HG02571 (cell line): ENCODE data around the gene PKLR.

Source experiments
- ATAC-seq: cut with Tn5 transposase; IDR thresholded peaks from one replicate; pipeline ENCODE4 v1.9.1; 2021; ENCODE audit warnings: mild to moderate bottlenecking, moderate library complexity; ENCODE audit not compliant: unreplicated experiment

Gene PKLR

GRCh38 chr1:155286544-155286943 lies 14.7 kb downstream of the PKLR start:
- ATAC-seq = no peak

- ATAC-seq = no peak
Measured at GRCh38 chr1:155285631-155286044, 15.6 kb downstream of the PKLR start.

GRCh38 chr1:155285063-155285462 lies 16.2 kb downstream of the PKLR start:
- ATAC-seq = no peak

DNA sequence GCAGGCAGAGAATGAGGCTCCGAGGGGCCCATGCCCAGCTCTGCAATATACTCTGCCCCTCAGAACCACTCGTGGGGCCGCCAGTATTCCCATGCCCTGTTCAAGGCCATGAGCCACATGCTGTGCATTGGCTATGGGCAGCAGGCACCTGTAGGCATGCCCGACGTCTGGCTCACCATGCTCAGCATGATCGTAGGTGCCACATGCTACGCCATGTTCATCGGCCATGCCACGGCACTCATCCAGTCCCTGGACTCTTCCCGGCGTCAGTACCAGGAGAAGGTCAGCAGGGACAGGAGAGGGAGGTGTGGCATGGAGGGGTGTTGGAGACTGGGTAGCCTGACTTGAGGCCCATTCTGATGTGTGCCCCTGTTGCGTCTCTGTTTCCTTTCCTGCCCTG lies 16.8 kb downstream of the PKLR start:
- no peak for ATAC-seq

DNA sequence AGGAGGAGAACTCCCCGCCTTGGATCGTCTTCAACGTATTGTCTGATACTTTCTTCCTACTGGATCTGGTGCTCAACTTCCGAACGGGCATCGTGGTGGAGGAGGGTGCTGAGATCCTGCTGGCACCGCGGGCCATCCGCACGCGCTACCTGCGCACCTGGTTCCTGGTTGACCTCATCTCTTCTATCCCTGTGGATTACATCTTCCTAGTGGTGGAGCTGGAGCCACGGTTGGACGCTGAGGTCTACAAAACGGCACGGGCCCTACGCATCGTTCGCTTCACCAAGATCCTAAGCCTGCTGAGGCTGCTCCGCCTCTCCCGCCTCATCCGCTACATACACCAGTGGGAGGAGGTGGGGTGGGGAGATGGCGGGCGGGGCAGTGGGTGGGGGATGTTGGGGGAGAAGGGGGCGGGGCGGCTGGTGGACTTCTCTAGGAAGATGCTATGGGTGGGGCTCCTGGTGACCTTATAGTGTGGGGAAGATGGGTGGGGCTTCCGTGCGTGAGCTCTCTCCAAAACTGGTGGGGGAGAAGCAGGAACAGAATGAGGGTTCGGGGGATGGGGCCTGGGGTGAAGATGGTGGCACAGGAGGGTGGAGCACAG lies 18.6 kb downstream of the PKLR start:
- no peak for ATAC-seq

DNA sequence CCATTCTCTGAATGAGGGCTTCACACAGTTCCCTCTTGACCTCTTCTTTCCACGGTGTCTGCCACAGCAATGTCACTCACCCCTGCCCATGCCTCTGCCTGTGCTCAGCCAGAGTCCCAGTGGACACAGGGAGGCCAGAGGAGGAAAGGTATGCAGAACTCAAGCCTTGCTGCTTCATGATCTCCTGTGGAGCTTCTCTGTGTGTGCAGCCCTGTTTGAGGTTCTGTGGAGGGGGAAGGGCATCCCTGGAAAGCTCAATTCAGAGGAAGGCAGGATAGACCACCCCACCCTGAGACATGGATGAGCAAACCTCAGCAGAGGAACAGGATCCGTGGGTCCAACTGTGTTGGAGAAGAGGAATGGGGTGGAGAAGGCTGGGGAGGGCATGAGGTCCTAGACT lies 22.0 kb downstream of the PKLR start:
- no peak for ATAC-seq

- no peak for ATAC-seq
Measured at GRCh38 chr1:155278689-155279160, 22.5 kb downstream of the PKLR start.

DNA sequence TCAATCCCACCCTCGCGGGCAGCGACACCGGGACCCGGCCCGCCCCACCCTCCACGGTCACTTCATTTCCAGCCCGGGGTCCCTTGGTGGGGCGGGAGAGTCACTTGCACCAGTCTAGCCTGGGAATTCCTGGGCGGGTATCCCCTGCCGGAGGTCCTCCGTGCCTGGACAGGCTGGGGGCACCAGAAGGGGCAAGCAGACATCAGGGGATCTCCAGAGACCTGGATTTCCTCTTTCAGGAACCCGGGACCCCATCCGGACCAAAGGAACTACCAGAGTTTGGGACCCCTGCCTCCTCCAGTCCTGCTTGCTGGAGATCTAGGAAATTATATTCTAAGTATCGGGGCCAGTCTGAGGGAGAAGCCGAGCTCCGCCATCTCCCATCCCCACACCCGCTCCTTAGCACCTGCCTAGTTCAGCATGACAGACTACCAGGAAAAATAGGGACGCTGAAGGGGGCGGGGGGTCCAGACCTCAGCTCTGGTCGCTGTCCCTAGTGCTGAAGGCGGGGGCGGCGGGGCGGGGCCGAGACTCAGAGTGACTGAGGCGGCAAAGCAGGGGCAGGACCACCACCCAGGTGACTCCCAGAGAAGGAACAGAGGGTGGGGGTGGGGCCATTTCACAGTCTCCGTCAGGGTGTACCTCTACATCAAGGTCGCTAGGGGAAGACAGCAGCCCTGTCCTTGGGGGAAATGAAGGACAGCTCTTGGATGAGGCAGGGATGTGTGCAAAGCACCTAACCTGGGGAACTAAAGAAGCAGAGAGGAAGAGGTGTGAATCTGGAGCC lies 23.1 kb downstream of the PKLR start:
- ATAC-seq = no peak

DNA sequence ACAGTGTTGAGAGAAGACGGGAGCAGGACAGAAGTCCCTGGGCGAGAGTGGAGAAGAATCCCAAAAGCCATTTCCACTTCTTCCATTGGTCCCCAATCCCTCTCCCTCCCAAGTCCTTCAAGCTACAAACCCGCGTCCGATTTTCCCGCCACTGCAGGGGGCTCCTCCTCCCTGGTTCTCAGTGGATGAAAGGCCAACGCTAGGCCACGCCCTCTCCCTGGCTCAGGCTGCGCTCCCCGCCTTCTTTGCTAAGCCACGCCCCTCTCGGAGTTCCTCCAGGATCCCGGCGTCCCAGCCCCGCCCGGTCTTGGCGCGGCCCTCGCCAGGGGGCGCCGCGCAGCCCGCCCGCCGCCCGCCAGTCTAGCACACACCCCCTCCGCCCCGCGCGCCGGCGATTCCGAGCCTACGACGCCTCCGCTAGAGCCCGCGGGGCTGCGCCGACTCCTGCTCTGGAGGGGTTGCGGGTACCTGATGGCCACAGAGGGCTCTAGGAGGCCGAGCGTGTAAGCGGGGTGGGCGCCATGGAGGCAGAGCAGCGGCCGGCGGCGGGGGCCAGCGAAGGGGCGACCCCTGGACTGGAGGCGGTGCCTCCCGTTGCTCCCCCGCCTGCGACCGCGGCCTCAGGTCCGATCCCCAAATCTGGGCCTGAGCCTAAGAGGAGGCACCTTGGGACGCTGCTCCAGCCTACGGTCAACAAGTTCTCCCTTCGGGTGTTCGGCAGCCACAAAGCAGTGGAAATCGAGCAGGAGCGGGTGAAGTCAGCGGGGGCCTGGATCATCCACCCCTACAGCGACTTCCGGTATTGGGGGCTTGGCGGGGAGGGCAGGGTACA lies 24.0 kb downstream of the PKLR start, which contains the start of gene HCN3:
HCN3 (plus strand) TSS at position 394 of the 832 bp plus-strand sequence; CDS start at position 522, 128 bp downstream.
- peak; percentile 59 for ATAC-seq

DNA sequence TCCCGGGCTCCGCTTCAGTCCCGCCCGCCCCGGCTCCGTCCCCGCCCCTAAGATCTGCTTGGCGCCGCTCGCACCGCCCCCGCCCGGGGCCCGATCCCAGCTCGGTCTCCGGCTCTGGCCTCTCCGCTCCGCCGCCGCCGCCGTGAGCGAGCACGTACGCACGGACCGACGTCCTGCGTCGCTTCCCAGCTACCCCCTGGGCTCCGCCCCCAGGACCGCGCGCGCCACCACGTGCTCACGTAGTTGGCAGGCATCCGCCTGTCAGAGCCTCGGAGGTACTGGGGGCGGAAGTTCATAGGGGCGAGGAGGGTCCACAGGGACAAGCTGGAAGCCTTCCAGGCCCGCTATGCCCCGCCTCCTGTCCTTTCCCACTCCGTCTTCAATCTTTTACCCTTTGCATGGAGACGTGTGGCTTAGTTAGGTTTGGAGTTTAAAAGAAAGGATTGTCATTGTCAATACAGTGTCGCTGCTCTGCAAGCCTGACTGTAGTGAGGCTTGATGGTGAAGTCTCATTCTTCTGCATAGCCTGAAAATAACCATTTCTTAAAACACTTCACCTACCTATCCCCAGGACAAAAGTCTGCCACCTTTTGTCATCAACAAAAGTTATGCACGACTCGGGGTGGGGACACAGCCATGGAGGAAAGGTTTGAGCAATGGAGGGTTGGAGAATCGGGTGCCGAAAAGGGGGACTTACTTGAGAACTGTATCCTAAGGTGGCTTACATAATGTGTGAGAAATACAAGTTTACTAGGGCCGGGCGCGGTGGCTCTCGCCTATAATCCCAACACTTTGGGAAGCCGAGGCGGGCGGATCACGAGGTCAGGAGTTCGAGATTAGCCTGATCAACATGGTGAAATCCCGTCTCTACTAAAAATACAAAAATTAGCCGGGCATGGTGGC lies 27.6 kb downstream of the PKLR start, which contains the start of gene CLK2:
CLK2 (minus strand) TSS at position 162 of the 903 bp plus-strand sequence. CDS start 2,527 bp downstream, outside the sequence.
- peak; percentile 74 for ATAC-seq

DNA sequence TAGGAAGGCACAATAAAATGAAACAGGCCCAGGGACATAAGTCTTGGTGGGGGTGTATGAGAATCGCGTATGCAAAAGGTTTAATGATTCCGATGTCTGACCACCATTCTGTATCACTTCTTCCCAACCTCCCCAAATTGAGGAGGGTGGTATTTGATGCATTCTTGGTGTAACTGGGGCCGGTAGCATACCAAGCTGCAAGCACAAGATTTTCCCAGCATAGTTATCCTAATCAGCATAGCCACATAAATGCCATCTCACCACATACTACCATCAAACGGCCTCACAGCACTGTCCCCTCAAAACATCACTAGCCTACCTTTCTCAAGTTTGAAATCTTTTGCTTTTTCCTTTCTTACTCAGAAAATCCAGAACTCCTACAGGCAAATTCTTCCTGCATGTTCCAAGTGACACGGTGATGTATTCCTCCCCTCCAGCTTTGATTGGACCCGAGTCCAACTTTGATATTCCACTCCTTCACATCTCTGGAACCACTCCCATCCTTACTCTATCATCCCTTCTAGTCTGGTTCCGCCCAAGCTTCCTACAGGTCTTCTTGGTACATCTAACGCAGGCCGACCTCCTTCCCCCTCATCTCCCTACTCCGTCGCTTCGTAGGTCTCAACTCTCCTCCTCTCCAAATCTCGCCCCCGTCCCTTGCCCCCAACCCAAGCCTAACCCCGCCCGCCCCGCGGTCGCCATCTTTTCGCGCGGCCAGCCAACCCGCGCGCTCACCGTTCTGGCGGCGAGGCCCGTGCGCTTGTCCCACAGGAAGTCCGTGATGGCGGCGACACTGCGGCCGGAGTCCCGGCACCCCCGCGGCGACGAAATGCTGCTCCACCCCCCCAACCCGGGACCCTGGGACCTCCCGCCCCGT lies 28.5 kb downstream of the PKLR start:
- ATAC-seq = peak; percentile 34

GRCh38 chr1:155269381-155269780 lies 31.9 kb downstream of the PKLR start:
- ATAC-seq = no peak

DNA sequence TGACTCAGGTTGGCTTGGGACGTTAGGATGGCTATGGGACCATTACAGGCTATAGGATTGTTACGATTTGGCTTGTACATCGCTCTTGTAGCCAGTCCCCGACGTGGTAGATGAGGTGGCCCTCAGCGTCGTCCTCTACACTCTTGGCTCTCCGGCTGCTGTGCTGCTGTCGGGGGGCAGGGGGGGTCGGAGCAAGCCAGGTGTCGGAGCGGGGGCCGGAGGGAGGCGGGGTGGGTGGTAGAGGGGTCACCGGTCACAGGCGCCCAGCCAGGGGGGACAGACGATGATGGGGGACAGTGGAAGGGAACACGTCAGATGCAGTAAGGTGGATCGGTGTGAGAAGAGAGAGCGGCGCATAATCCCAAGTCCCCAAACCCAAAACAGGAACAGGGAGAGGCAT lies 32.6 kb downstream of the PKLR start:
- no peak for ATAC-seq

GRCh38 chr1:155267373-155267772 lies 33.9 kb downstream of the PKLR start:
- no peak for ATAC-seq

- ATAC-seq = no peak
Measured at GRCh38 chr1:155266553-155266952, 34.7 kb downstream of the PKLR start.

- ATAC-seq = no peak
Measured at GRCh38 chr1:155263067-155263466, 38.2 kb downstream of the PKLR start.

GRCh38 chr1:155261852-155262673 lies 39.2 kb downstream of the PKLR start, which contains the start of gene SCAMP3:
TSS of gene SCAMP3 (minus strand) at chr1:155262360. CDS start at chr1:155262151, 209 bp downstream.
- ATAC-seq = peak; percentile 89

DNA sequence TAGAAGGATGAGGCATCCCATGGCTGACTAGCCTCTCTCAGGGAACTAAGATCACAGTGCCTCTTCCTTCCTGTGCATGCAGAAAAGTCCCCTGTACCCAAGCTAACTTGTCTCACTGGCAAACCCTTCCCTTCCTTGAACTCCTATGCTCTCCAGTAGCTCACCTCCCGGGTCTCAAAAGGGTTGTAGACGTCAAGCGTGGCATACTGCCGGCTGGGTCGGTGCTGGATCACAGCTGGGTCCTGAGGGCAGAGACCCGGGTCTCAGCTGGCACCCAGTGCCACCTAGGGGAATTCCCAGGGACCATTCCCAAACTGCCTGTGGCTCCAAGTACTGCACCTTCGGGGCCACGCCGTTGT lies 39.8 kb downstream of the PKLR start:
- ATAC-seq = no peak
